T follicular helper cell (primary cell): ENCODE results near the gene HSD17B3.
"Not testable (repeated sequence)": the region's sequence is repeated elsewhere in the genome, so short reads cannot be mapped to it uniquely, and the experiment has no call there.

Experiments
- DNase-seq: peaks from one replicate; pipeline ENCODE4 v3.0.0-alpha.2; 2020; ENCODE audit warnings: low read depth

HSD17B3 gene

GRCh38 chr9:96195541-96195940, 106.4 kb downstream of the HSD17B3 start:
- no peak for DNase-seq

GRCh38 chr9:96193236-96193755, 108.7 kb downstream of the HSD17B3 start:
- no peak for DNase-seq

- no peak for DNase-seq
Observed at GRCh38 chr9:96192710-96193109, 109.3 kb downstream of the HSD17B3 start.

GRCh38 chr9:96189995-96190394, 112.0 kb downstream of the HSD17B3 start:
- DNase-seq: no peak

GRCh38 chr9:96189581-96189980, 112.4 kb downstream of the HSD17B3 start:
- DNase-seq: not testable (repeated sequence)

GRCh38 chr9:96188571-96188970, 113.4 kb downstream of the HSD17B3 start:
- no peak for DNase-seq

GRCh38 chr9:96187151-96187555, 114.8 kb downstream of the HSD17B3 start:
- no peak for DNase-seq

- no peak for DNase-seq
Observed at GRCh38 chr9:96186591-96187011, 115.4 kb downstream of the HSD17B3 start.

GRCh38 chr9:96185518-96186156, 116.3 kb downstream of the HSD17B3 start:
- no peak for DNase-seq
